H9 (cell line): ENCODE data around the gene PNRC2. TPM values are rescaled to one million over a fixed set of nuclear protein-coding genes. Genes with fewer than 3 reads are reported as not detected.

Source experiments
- DNase-seq: peaks from one replicate; pipeline ENCODE4 v3.0.0-alpha.2; 2017
- H2AFZ ChIP-seq: one replicate; pipeline ENCODE4 v1.6.1; 2013; ENCODE audit warnings: mild to moderate bottlenecking, low read length, control low read depth, moderate library complexity
- H2AK5ac ChIP-seq: 2 replicates; pipeline ENCODE4 v1.6.1; 2013; ENCODE audit warnings: low read length, control low read depth, mixed read lengths; ENCODE audit not compliant: insufficient read length
- H2BK120ac ChIP-seq: one replicate; pipeline ENCODE4 v1.6.1; 2013; ENCODE audit warnings: low read depth, mild to moderate bottlenecking, low read length, control low read depth, inconsistent platforms; ENCODE audit not compliant: poor library complexity, severe bottlenecking
- H2BK12ac ChIP-seq: 2 replicates; pipeline ENCODE4 v1.6.1; 2013; ENCODE audit warnings: low read length, control low read depth, mixed read lengths, low read depth; ENCODE audit not compliant: insufficient read length
- H2BK15ac ChIP-seq: 2 replicates; pipeline ENCODE4 v1.6.1; 2013; ENCODE audit warnings: low read depth, low read length, control low read depth
- H2BK20ac ChIP-seq: one replicate; pipeline ENCODE4 v1.6.1; 2013; ENCODE audit warnings: low read depth, mild to moderate bottlenecking, low read length, control low read depth, inconsistent platforms; ENCODE audit not compliant: poor library complexity, severe bottlenecking
- H2BK5ac ChIP-seq: 2 replicates; pipeline ENCODE4 v1.6.1; 2013; ENCODE audit warnings: low read length, control low read depth, mixed read lengths; ENCODE audit not compliant: insufficient read length
- H3K14ac ChIP-seq: 2 replicates; pipeline ENCODE4 v1.6.1; 2013; ENCODE audit warnings: low read length, control low read depth; ENCODE audit not compliant: insufficient read depth
- H3K18ac ChIP-seq: 2 replicates; pipeline ENCODE4 v1.6.1; 2013; ENCODE audit warnings: low read depth, mild to moderate bottlenecking, mixed read lengths, low read length, control low read depth; ENCODE audit not compliant: insufficient read length
- H3K23ac ChIP-seq: 2 replicates; pipeline ENCODE4 v1.6.1; 2013; ENCODE audit warnings: low read length, control low read depth, mixed read lengths, low read depth; ENCODE audit not compliant: insufficient read length
- H3K23me2 ChIP-seq: 2 replicates; pipeline ENCODE4 v1.6.1; 2013; ENCODE audit warnings: low read depth, mild to moderate bottlenecking, mixed read lengths, low read length, control low read depth; ENCODE audit not compliant: insufficient read length, poor library complexity, severe bottlenecking
- H3K27ac ChIP-seq: 2 replicates; pipeline ENCODE4 v1.5.1; 2013; ENCODE audit warnings: low read length, control low read depth, mixed read lengths, low read depth; ENCODE audit not compliant: insufficient read length
- H3K27me3 ChIP-seq: 2 replicates; pipeline ENCODE4 v1.6.1; 2013; ENCODE audit warnings: low read length, control low read depth, inconsistent platforms; ENCODE audit not compliant: insufficient read depth
- H3K4ac ChIP-seq: 2 replicates; pipeline ENCODE4 v1.6.1; 2013; ENCODE audit warnings: low read depth, mild to moderate bottlenecking, control low read depth, inconsistent platforms, low read length, moderate library complexity
- H3K4me1 ChIP-seq: 2 replicates; pipeline ENCODE4 v1.6.1; 2013; ENCODE audit warnings: low read length, control low read depth, inconsistent platforms; ENCODE audit not compliant: insufficient read depth
- H3K4me2 ChIP-seq: 2 replicates; pipeline ENCODE4 v1.6.1; 2013; ENCODE audit warnings: low read length, control low read depth, mixed read lengths; ENCODE audit not compliant: insufficient read length, insufficient read depth
- H3K56ac ChIP-seq: 2 replicates; pipeline ENCODE4 v1.6.1; 2013; ENCODE audit warnings: low read depth, mild to moderate bottlenecking, mixed read lengths, low read length, control low read depth; ENCODE audit not compliant: insufficient read length
- H3K79me1 ChIP-seq: 2 replicates; pipeline ENCODE4 v1.6.1; 2013; ENCODE audit warnings: low read depth, mild to moderate bottlenecking, moderate library complexity, low read length, control low read depth, inconsistent platforms; ENCODE audit not compliant: insufficient read depth, poor library complexity, severe bottlenecking
- H3K79me2 ChIP-seq: 2 replicates; pipeline ENCODE4 v1.6.1; 2013; ENCODE audit warnings: low read length, control low read depth, inconsistent platforms; ENCODE audit not compliant: insufficient read depth
- H3K9ac ChIP-seq: 2 replicates; pipeline ENCODE4 v1.6.1; 2013; ENCODE audit warnings: low read length, control low read depth, mixed read lengths; ENCODE audit not compliant: insufficient read length; ENCODE audit errors: extremely low read depth
- H3K9me3 ChIP-seq: one replicate; pipeline ENCODE4 v1.6.1; 2013; ENCODE audit warnings: low read depth, low read length, inconsistent platforms; ENCODE audit not compliant: control insufficient read depth
- H3T11ph ChIP-seq: one replicate; pipeline ENCODE4 v1.6.1; 2013; ENCODE audit warnings: mild to moderate bottlenecking, low read length, control low read depth, inconsistent platforms
- H4K20me1 ChIP-seq: one replicate; pipeline ENCODE4 v1.6.1; 2013; ENCODE audit not compliant: control insufficient read depth, insufficient read length, insufficient read depth
- H4K5ac ChIP-seq: 2 replicates; pipeline ENCODE4 v1.6.1; 2013; ENCODE audit warnings: low read depth, mild to moderate bottlenecking, mixed read lengths, low read length, control low read depth; ENCODE audit not compliant: insufficient read length
- H4K8ac ChIP-seq: replicated peaks from 2 replicates; pipeline ENCODE4 v1.6.1; 2013; ENCODE audit warnings: low read length, control low read depth, mixed read lengths, low read depth; ENCODE audit not compliant: insufficient read length
- H4K91ac ChIP-seq: 2 replicates; pipeline ENCODE4 v1.6.1; 2013; ENCODE audit warnings: low read depth, mild to moderate bottlenecking, moderate library complexity, mixed read lengths, low read length, control low read depth; ENCODE audit not compliant: insufficient read length
- H3K27ac Mint-ChIP-seq, 3 experiments: 2 replicates in 2 of 3; 3 replicates in 1 of 3; pipeline ENCODE4 v1.8.0; 2020 to 2021; ENCODE audit warnings: mixed read lengths in 3 of 3, mild to moderate bottlenecking in 1 of 3, moderate library complexity in 1 of 3
- H3K27me3 Mint-ChIP-seq: 2 replicates; pipeline ENCODE4 v1.8.0; 2021; ENCODE audit warnings: low read depth, mild to moderate bottlenecking, moderate library complexity, mixed read lengths
- H3K36me3 Mint-ChIP-seq, 3 experiments: 2 replicates in 2 of 3; 3 replicates in 1 of 3; pipeline ENCODE4 v1.8.0; 2020 to 2021; ENCODE audit warnings: low read depth in 3 of 3, mixed read lengths in 3 of 3; ENCODE audit not compliant: insufficient read depth in 1 of 3
- H3K4me1 Mint-ChIP-seq, 2 experiments: 2 replicates each; pipeline ENCODE4 v1.8.0; 2020; ENCODE audit warnings: mixed read lengths in 2 of 2
- H3K4me3 Mint-ChIP-seq, 2 experiments: 2 replicates in 1 of 2; 3 replicates in 1 of 2; pipeline ENCODE4 v1.8.0; 2020 to 2021; ENCODE audit warnings: mild to moderate bottlenecking in 2 of 2, mixed read lengths in 2 of 2, moderate library complexity in 1 of 2
- H3K9me3 Mint-ChIP-seq, 2 experiments: 2 replicates in 1 of 2; 3 replicates in 1 of 2; pipeline ENCODE4 v1.8.0; 2020; ENCODE audit warnings: mild to moderate bottlenecking in 2 of 2, mixed read lengths in 2 of 2, moderate library complexity in 1 of 2
- WGBS: extraction: QIAGEN DNeasy Blood & Tissue Kit; methylation state at CpG from one replicate; pipeline ENCODE4 v1.1.7; 2013; ENCODE audit warnings: missing lambda C conversion rate, low lambda C conversion rate, mixed read lengths; ENCODE audit not compliant: insufficient read length; ENCODE audit errors: extremely low coverage; 5-methylcytosine and 5-hydroxymethylcytosine counted together
- total RNA-seq: library from RNA; stranded (reverse); gene quantifications from 2 replicates; pipeline ENCODE4 v1.2.1, GENCODE V29; 2021
- TF ChIP-seq, protein P1 (sequence below): fragments of 200-600 bp; sonication (generic); conservative IDR thresholded peaks from 3 replicates; pipeline ENCODE4 v1.8.0; 2021; ENCODE audit warnings: antibody characterized with exemption, mild to moderate bottlenecking

PNRC2 gene
- total RNA-seq, 1 experiment from 2014 or later: 87.6 TPM

DNA sequence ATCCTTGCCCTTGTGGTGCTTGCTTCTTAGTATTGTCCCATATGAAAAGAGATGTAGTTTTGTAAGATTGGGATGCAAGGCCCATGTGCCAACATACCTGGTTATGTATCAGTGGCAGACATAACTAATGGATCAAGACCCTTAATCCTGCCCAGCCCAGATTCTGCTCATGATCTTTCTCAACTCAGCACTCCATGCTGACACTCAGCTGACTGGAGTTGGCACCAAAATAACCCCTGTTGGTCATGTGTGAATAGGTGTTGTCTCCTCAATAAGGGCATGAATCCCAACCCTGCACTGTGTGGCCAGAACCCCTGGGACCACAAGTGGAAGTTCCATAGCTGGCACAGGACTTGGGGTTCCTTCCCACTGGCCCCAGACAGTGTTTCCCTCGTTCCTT lies 32.5 kb upstream of the PNRC2 start:
- Histone ChIP-seq H4K20me1 (no peaks in the 10 kb centered on the region), H4K5ac (no peak overlapping the region), H3K4ac (no peak overlapping the region), H3K9me3 (no peaks in the 10 kb centered on the region), H3K23me2 (no peaks in the 10 kb centered on the region), H2BK12ac (no peak overlapping the region), H4K91ac (no peak overlapping the region), H3K27me3 (no peaks in the 10 kb centered on the region), H3K4me2 (no peak overlapping the region), H3K4me1 (no peaks in the 10 kb centered on the region), H2BK120ac (no peak overlapping the region), H3K23ac (no peak overlapping the region), H4K8ac (no peak overlapping the region), H2AFZ (no peak overlapping the region), H2BK15ac (no peak overlapping the region), H2BK5ac (no peak overlapping the region), H3K27ac (no peak overlapping the region), H2AK5ac (no peak overlapping the region), H3K79me2 (no peaks in the 10 kb centered on the region), H3K14ac (no peak overlapping the region), H2BK20ac (no peak overlapping the region), H3T11ph (no peak overlapping the region), H3K9ac (no peak overlapping the region), H3K18ac (no peak overlapping the region), H3K56ac (no peak overlapping the region), H3K79me1 (no peaks in the 10 kb centered on the region)
- Mint-ChIP-seq H3K4me1 (peaks cover 0 to 4% of the 10 kb centered on the region in 2 experiments; a peak in 1 of 4 replicates), H3K36me3 (no peaks in the 10 kb centered on the region), H3K4me3 (no peak overlapping the region), H3K27ac (no peak overlapping the region), H3K27me3 (peaks cover 1% of the 10 kb centered on the region; the same call in 1 of the 2 replicates), H3K9me3 (no peaks in the 10 kb centered on the region)
- WGBS: no CpG with 5 or more reads among the region's 1 CpG
- TF ChIP-seq, protein P1, sequence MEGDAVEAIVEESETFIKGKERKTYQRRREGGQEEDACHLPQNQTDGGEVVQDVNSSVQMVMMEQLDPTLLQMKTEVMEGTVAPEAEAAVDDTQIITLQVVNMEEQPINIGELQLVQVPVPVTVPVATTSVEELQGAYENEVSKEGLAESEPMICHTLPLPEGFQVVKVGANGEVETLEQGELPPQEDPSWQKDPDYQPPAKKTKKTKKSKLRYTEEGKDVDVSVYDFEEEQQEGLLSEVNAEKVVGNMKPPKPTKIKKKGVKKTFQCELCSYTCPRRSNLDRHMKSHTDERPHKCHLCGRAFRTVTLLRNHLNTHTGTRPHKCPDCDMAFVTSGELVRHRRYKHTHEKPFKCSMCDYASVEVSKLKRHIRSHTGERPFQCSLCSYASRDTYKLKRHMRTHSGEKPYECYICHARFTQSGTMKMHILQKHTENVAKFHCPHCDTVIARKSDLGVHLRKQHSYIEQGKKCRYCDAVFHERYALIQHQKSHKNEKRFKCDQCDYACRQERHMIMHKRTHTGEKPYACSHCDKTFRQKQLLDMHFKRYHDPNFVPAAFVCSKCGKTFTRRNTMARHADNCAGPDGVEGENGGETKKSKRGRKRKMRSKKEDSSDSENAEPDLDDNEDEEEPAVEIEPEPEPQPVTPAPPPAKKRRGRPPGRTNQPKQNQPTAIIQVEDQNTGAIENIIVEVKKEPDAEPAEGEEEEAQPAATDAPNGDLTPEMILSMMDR: no peak
- DNase-seq: no peak
